ENCODE data around the gene SAMD14.

DNA sequence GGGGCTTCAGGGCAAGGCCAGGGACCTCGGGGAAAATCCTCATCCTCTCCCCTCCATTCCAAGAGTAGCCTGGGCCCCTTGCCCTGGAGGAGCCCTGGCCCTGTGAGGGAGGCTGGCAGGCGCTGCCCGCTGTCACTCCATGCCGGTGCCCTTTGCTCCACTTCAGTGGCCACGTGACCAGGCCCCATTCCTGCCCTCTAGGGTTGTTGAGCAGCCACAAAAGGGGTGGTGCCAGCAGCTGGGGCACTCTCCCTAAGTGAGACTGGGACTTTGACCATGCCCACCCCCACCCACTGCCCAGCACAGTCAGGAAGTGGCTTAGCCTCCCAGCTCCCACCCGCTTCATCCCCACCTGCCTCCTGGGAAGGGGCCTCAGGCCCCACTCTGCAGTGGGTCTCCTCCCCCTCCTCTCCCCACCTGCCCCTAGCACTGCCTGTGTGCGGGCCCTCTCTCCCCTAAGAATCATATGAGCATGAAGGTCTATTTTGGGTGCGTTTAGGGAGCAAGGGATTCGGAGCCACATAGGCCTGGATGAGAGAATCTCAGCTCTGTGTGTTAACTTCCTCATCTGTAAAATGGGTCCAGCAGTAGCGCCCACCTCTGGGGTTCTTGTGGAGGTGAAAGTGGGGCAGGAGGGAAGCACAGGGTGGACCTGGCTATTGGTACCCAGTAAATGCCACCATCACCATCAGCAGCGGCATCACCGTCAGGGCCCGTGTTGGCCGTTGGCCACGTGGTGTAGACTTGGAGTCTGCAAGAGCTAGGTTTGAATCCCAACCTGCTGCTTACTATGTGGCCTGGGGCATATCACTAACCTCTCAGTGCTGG is 27.6 kb downstream of the SAMD14 start:
- TF ChIP-seq, protein P1, sequence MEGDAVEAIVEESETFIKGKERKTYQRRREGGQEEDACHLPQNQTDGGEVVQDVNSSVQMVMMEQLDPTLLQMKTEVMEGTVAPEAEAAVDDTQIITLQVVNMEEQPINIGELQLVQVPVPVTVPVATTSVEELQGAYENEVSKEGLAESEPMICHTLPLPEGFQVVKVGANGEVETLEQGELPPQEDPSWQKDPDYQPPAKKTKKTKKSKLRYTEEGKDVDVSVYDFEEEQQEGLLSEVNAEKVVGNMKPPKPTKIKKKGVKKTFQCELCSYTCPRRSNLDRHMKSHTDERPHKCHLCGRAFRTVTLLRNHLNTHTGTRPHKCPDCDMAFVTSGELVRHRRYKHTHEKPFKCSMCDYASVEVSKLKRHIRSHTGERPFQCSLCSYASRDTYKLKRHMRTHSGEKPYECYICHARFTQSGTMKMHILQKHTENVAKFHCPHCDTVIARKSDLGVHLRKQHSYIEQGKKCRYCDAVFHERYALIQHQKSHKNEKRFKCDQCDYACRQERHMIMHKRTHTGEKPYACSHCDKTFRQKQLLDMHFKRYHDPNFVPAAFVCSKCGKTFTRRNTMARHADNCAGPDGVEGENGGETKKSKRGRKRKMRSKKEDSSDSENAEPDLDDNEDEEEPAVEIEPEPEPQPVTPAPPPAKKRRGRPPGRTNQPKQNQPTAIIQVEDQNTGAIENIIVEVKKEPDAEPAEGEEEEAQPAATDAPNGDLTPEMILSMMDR (IDR thresholded peaks at IDR 0.05), result no peak
- no peak for TF ChIP-seq EP300 (IDR thresholded peaks at IDR 0.05)
- TF ChIP-seq POLR2A (IDR thresholded peaks at IDR 0.05), result no peak

All from upper lobe of left lung (tissue), 4 donors.